IMR-90 (cell line): Measurements from ENCODE around the gene HDAC7. TPM values are rescaled to one million over a fixed set of nuclear protein-coding genes. Genes with fewer than 3 reads are reported as not detected.
A peak's percentile ranks its signal among the peaks of the same experiment; 100 is the strongest.

ENCODE experiments used
- ATAC-seq: fragments of 200-7000 bp; cut with Tn5 transposase; 2 replicates; pipeline ENCODE4 v1.9.1; 2020; ENCODE audit warnings: low read depth, mild to moderate bottlenecking, moderate library complexity
- BruUV-seq: library from RNA; stranded (reverse); fragments of 400-500 nt; replicated peaks from 2 replicates; lab custom pipeline; 2021; lab: Mats Ljungman, UMichigan
- CTCF ChIA-PET: fragments of 300-600 bp; formaldehyde crosslinking; extraction: SDS; loops from one replicate; lab custom pipeline; 2021; ENCODE audit warnings: antibody characterized with exemption; lab: Yijun Ruan, JAX
- POLR2A ChIA-PET: fragments of 300-600 bp; sonication (Branson Sonifier 250); formaldehyde crosslinking; loops from one replicate; lab custom pipeline; 2022; ENCODE audit warnings: antibody characterized with exemption; ENCODE audit not compliant: unreplicated experiment; lab: Charles Lee
- DNase-seq: peaks from one replicate; pipeline ENCODE4 v3.0.0; 2013
- H2AFZ ChIP-seq: replicated peaks from 2 replicates; pipeline ENCODE3; 2013; ENCODE audit warnings: low read length, mild to moderate bottlenecking; ENCODE audit not compliant: poor library complexity
- H2AK5ac ChIP-seq: 2 replicates; pipeline ENCODE4 v1.6.1; 2013; ENCODE audit warnings: low read depth, low read length, inconsistent platforms
- H2AK9ac ChIP-seq: replicated peaks from 2 replicates; pipeline ENCODE3; 2013; ENCODE audit warnings: mild to moderate bottlenecking, low read depth, low read length, moderate library complexity; ENCODE audit not compliant: poor library complexity
- H2BK120ac ChIP-seq: 2 replicates; pipeline ENCODE4 v1.6.1; 2013; ENCODE audit warnings: low read depth, low read length, inconsistent platforms
- H2BK15ac ChIP-seq: 3 replicates; pipeline ENCODE4 v1.6.1; 2013; ENCODE audit warnings: low read depth, low read length, inconsistent platforms
- H2BK20ac ChIP-seq: 2 replicates; pipeline ENCODE4 v1.6.1; 2013; ENCODE audit warnings: low read depth, mild to moderate bottlenecking, inconsistent platforms, low read length, moderate library complexity
- H2BK5ac ChIP-seq: 2 replicates; pipeline ENCODE4 v1.6.1; 2013; ENCODE audit warnings: mild to moderate bottlenecking, low read depth, low read length, inconsistent platforms; ENCODE audit not compliant: poor library complexity, severe bottlenecking
- H3K14ac ChIP-seq: replicated peaks from 2 replicates; pipeline ENCODE4 v1.6.1; 2013; ENCODE audit warnings: low read depth, low read length, inconsistent platforms
- H3K18ac ChIP-seq: 2 replicates; pipeline ENCODE4 v1.6.1; 2013; ENCODE audit warnings: low read depth, low read length, control low read depth
- H3K23ac ChIP-seq: 2 replicates; pipeline ENCODE4 v1.6.1; 2013; ENCODE audit warnings: low read depth, low read length, inconsistent platforms
- H3K27ac ChIP-seq: 2 replicates; pipeline ENCODE4 v1.5.1; 2013; ENCODE audit warnings: mild to moderate bottlenecking, control low read depth, low read length; ENCODE audit not compliant: insufficient read depth
- H3K27me3 ChIP-seq: 2 replicates; pipeline ENCODE4 v1.6.1; 2013; ENCODE audit warnings: low read length; ENCODE audit not compliant: control insufficient read depth, insufficient read depth
- H3K36me3 ChIP-seq: 2 replicates; pipeline ENCODE4 v1.6.1; 2013; ENCODE audit warnings: low read length, mixed read lengths; ENCODE audit not compliant: control insufficient read depth, insufficient read depth
- H3K4ac ChIP-seq: 2 replicates; pipeline ENCODE4 v1.6.1; 2013; ENCODE audit warnings: low read depth, low read length, inconsistent platforms
- H3K4me1 ChIP-seq: 2 replicates; pipeline ENCODE4 v1.6.1; 2013; ENCODE audit warnings: low read length, mixed read lengths; ENCODE audit not compliant: control insufficient read depth, insufficient read depth
- H3K4me2 ChIP-seq: 2 replicates; pipeline ENCODE4 v1.6.1; 2013; ENCODE audit warnings: low read depth, mild to moderate bottlenecking, control low read depth, low read length, moderate library complexity
- H3K4me3 ChIP-seq: 2 replicates; pipeline ENCODE4 v1.5.1; 2013; ENCODE audit warnings: low read depth, mild to moderate bottlenecking, control low read depth, low read length, moderate library complexity; ENCODE audit not compliant: insufficient read depth
- H3K56ac ChIP-seq: 2 replicates; pipeline ENCODE4 v1.6.1; 2013; ENCODE audit warnings: low read length, inconsistent platforms; ENCODE audit not compliant: insufficient read depth; ENCODE audit errors: extremely low read depth
- H3K79me1 ChIP-seq, 2 experiments: 2 replicates each; pipeline ENCODE4 v1.6.1; 2013; ENCODE audit warnings: low read length in 2 of 2, inconsistent platforms in 1 of 2, low read depth in 1 of 2
- H3K9ac ChIP-seq: 2 replicates; pipeline ENCODE4 v1.6.1; 2013; ENCODE audit warnings: low read depth, low read length, control low read depth
- H3K9me1 ChIP-seq: 2 replicates; pipeline ENCODE4 v1.6.1; 2013; ENCODE audit warnings: low read length, inconsistent platforms; ENCODE audit not compliant: insufficient read depth
- H3K9me3 ChIP-seq: 2 replicates; pipeline ENCODE4 v1.6.1; 2013; ENCODE audit warnings: low read length; ENCODE audit not compliant: control insufficient read depth, insufficient read depth
- H4K20me1 ChIP-seq: 2 replicates; pipeline ENCODE4 v1.6.1; 2013; ENCODE audit warnings: low read length, inconsistent platforms; ENCODE audit not compliant: insufficient read depth
- H4K5ac ChIP-seq: 2 replicates; pipeline ENCODE4 v1.6.1; 2013; ENCODE audit warnings: mild to moderate bottlenecking, low read depth, low read length, control low read depth
- H4K8ac ChIP-seq, 2 experiments: 2 replicates each; pipeline ENCODE4 v1.6.1; 2013; ENCODE audit warnings: low read depth in 2 of 2, low read length in 2 of 2, control low read depth in 1 of 2, inconsistent platforms in 1 of 2
- H4K91ac ChIP-seq: 2 replicates; pipeline ENCODE4 v1.6.1; 2013; ENCODE audit warnings: low read depth, low read length, inconsistent platforms; ENCODE audit not compliant: insufficient read depth
- CEBPB ChIP-seq: IDR thresholded peaks from 2 replicates; pipeline ENCODE4 v1.6.1; 2012; ENCODE audit warnings: low read depth, low read length, improper control_type of control experiment
- FOS ChIP-seq: fragments of 150-350 bp; IDR thresholded peaks from 2 replicates; pipeline ENCODE4 v1.6.1; 2016; ENCODE audit warnings: low read depth, low read length
- MAZ ChIP-seq: IDR thresholded peaks from 2 replicates; pipeline ENCODE4 v1.6.1; 2012; ENCODE audit warnings: low read depth, mild to moderate bottlenecking, low read length, improper control_type of control experiment, moderate library complexity, borderline replicate concordance
- MXI1 ChIP-seq: IDR thresholded peaks from 2 replicates; pipeline ENCODE4 v1.6.1; 2012; ENCODE audit warnings: low read depth, mild to moderate bottlenecking, low read length, moderate library complexity, borderline replicate concordance
- POLR2A ChIP-seq: IDR thresholded peaks from 2 replicates; pipeline ENCODE4 v1.6.1; 2012; ENCODE audit warnings: mild to moderate bottlenecking, low read depth, low read length
- RAD21 ChIP-seq: IDR thresholded peaks from 2 replicates; pipeline ENCODE4 v1.6.1; 2012; ENCODE audit warnings: low read length, improper control_type of control experiment
- RCOR1 ChIP-seq: IDR thresholded peaks from 2 replicates; pipeline ENCODE4 v1.6.1; 2012; ENCODE audit warnings: mild to moderate bottlenecking, low read length, improper control_type of control experiment; ENCODE audit not compliant: insufficient replicate concordance
- RFX5 ChIP-seq: IDR thresholded peaks from 2 replicates; pipeline ENCODE4 v1.8.0; 2012; ENCODE audit warnings: low read depth, mild to moderate bottlenecking, low read length, moderate library complexity
- SMC3 ChIP-seq: fragments of 150-350 bp; IDR thresholded peaks from 2 replicates; pipeline ENCODE4 v1.6.1; 2016; ENCODE audit warnings: low read depth, mild to moderate bottlenecking, antibody characterized with exemption, low read length, moderate library complexity
- WGBS, 2 experiments: methylation state at CpG; one replicate each; pipeline versions ENCODE4 v1.1.5 to v1.1.7; 2013; ENCODE audit warnings: missing lambda C conversion rate in 2 of 2; ENCODE audit not compliant: insufficient read length in 1 of 2; ENCODE audit errors: extremely low coverage in 2 of 2; 5-methylcytosine and 5-hydroxymethylcytosine counted together
- dilution Hi-C: fragments of 300-500 bp; cut with HindIII; formaldehyde crosslinking; loops from one replicate; pipeline ENCODE4 v1.14.3; 2018; ENCODE audit warnings: low sequenced_read_pairs; ENCODE audit not compliant: unreplicated experiment
- in situ Hi-C: fragments of 300-500 bp; cut with MboI; formaldehyde crosslinking; loops from 3 replicates; pipeline ENCODE4 v1.14.3; 2019; ENCODE audit warnings: low sequenced_read_pairs, inconsistent platforms, mixed read lengths
- intact Hi-C: fragments of 100-400 bp; cut with micrococcal nuclease; formaldehyde crosslinking; loops from 2 replicates; pipeline ENCODE4 v1.10.0; 2022
- polyA plus RNA-seq, 3 experiments: library from polyadenylated mRNA; depleted of rRNA; stranded (reverse); fragments of >200 nt; gene quantifications; 2 replicates each; pipeline ENCODE4 v1.2.3, GENCODE V29; 2012; ENCODE audit warnings: low replicate concordance in 1 of 3
- total RNA-seq: library from RNA; depleted of rRNA; stranded (reverse); fragments of >200 nt; gene quantifications from 2 replicates; pipeline ENCODE4 v1.2.3, GENCODE V29; 2012
- TF ChIP-seq, protein P1 (sequence below): fragments of 150-350 bp; IDR thresholded peaks from 2 replicates; pipeline ENCODE4 v1.6.1; 2016; ENCODE audit warnings: low read depth, mild to moderate bottlenecking, low read length, moderate library complexity, borderline replicate concordance
- TF ChIP-seq, protein P2 (sequence below): fragments of 150-350 bp; IDR thresholded peaks from 2 replicates; pipeline ENCODE4 v1.6.1; 2017; ENCODE audit warnings: mild to moderate bottlenecking, antibody characterized with exemption, low read length, low read depth
- TF ChIP-seq, protein P3 (sequence below): conservative IDR thresholded peaks from 2 replicates; pipeline ENCODE4 v1.5.1; 2012; ENCODE audit warnings: mild to moderate bottlenecking, low read depth, low read length, improper control_type of control experiment

HDAC7 gene
- total and polyA plus RNA-seq, 2 of the 4 experiments (the other 2 are of a cell fraction), result 10.4 to 64.7 TPM

DNA sequence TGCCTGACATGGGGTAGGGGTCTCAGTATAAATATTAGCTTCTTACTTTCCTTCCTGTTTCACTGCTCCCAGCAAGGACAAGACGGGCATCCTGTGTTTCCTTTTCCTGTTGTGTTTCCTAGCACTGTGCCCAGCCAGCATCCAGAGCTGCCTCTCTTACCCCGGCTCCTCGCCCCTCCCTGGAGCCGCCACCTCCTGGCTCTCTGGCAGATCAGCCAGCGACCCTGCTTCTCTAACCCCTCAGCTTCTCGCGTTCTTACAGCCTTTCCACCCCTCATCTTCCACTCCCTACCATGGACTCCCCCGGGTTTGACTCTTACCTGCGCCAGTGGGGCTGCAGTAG is 17.8 kb downstream of the HDAC7 start:
- intact Hi-C loops (no loop called here), dilution Hi-C loops (no loop called here), in situ Hi-C loops (no loop called here)
- Histone ChIP-seq H3K9me3 (no peaks in the 10 kb centered on the region), H2BK5ac (no peak overlapping the region), H3K9me1 (peaks cover 22% of the 10 kb centered on the region), H3K18ac (no peak overlapping the region), H2AFZ (no peak overlapping the region), H3K27me3 (no peaks in the 10 kb centered on the region), H3K23ac (no peak overlapping the region), H3K79me1 (peaks cover 26 to 85% of the 10 kb centered on the region in 2 experiments), H4K20me1 (peaks cover 92% of the 10 kb centered on the region), H2BK120ac (no peak overlapping the region), H2AK9ac (no peak overlapping the region), H3K4ac (no peak overlapping the region), H3K36me3 (peaks cover 39% of the 10 kb centered on the region), H3K14ac (no peak overlapping the region), H3K27ac (no peak overlapping the region), H3K56ac (no peak overlapping the region), H2AK5ac (0 out of 2 replicates have a peak overlapping the region, but pooled peaks have one; percentile 5), H4K5ac (no peak overlapping the region), H3K4me2 (no peak overlapping the region), H3K4me1 (peaks cover 37% of the 10 kb centered on the region), H4K8ac (no peak overlapping the region), H4K91ac (no peak overlapping the region), H3K9ac (no peak overlapping the region), H2BK20ac (no peak overlapping the region), H3K4me3 (no peak overlapping the region), H2BK15ac (no peak overlapping the region)
- DNase-seq, result no peak
- POLR2A ChIA-PET, result no interaction called here
- TF ChIP-seq POLR2A, result no peak
- TF ChIP-seq RAD21, result no peak
- TF ChIP-seq RCOR1, result no peak
- no peak for TF ChIP-seq MXI1
- no peak for TF ChIP-seq MAZ
- TF ChIP-seq, protein P1, sequence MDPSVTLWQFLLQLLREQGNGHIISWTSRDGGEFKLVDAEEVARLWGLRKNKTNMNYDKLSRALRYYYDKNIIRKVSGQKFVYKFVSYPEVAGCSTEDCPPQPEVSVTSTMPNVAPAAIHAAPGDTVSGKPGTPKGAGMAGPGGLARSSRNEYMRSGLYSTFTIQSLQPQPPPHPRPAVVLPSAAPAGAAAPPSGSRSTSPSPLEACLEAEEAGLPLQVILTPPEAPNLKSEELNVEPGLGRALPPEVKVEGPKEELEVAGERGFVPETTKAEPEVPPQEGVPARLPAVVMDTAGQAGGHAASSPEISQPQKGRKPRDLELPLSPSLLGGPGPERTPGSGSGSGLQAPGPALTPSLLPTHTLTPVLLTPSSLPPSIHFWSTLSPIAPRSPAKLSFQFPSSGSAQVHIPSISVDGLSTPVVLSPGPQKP, result no peak
- no peak for TF ChIP-seq FOS
- TF ChIP-seq CEBPB, result no peak
- TF ChIP-seq, protein P2, sequence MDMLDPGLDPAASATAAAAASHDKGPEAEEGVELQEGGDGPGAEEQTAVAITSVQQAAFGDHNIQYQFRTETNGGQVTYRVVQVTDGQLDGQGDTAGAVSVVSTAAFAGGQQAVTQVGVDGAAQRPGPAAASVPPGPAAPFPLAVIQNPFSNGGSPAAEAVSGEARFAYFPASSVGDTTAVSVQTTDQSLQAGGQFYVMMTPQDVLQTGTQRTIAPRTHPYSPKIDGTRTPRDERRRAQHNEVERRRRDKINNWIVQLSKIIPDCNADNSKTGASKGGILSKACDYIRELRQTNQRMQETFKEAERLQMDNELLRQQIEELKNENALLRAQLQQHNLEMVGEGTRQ, result no peak
- no peak for TF ChIP-seq RFX5
- TF ChIP-seq, protein P3, sequence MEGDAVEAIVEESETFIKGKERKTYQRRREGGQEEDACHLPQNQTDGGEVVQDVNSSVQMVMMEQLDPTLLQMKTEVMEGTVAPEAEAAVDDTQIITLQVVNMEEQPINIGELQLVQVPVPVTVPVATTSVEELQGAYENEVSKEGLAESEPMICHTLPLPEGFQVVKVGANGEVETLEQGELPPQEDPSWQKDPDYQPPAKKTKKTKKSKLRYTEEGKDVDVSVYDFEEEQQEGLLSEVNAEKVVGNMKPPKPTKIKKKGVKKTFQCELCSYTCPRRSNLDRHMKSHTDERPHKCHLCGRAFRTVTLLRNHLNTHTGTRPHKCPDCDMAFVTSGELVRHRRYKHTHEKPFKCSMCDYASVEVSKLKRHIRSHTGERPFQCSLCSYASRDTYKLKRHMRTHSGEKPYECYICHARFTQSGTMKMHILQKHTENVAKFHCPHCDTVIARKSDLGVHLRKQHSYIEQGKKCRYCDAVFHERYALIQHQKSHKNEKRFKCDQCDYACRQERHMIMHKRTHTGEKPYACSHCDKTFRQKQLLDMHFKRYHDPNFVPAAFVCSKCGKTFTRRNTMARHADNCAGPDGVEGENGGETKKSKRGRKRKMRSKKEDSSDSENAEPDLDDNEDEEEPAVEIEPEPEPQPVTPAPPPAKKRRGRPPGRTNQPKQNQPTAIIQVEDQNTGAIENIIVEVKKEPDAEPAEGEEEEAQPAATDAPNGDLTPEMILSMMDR, result no peak
- TF ChIP-seq SMC3, result no peak
- no TSS peak for BruUV-seq
- CTCF ChIA-PET, result interaction anchor here (1.7 kb wide), 1 partner anchor 37 kb away, joined by 4 read pairs; no protein-coding TSS in a partner anchor
- no peak for ATAC-seq
- WGBS, 2 experiments, result 80% methylated on average over 2 of the region's 9 CpGs; no CpG with 5 or more reads in 1 of the 2 experiments
